ENCODE data around the gene PLA2G2F. TPM values are rescaled to one million over a fixed set of nuclear protein-coding genes. Genes with fewer than 3 reads are reported as not detected.

Gene PLA2G2F
- total and polyA plus RNA-seq, 10 of the 15 experiments (the other 5 are each of a cell fraction or from before 2014, with no cell fraction given) = 0.03 TPM; not detected in 9

DNA sequence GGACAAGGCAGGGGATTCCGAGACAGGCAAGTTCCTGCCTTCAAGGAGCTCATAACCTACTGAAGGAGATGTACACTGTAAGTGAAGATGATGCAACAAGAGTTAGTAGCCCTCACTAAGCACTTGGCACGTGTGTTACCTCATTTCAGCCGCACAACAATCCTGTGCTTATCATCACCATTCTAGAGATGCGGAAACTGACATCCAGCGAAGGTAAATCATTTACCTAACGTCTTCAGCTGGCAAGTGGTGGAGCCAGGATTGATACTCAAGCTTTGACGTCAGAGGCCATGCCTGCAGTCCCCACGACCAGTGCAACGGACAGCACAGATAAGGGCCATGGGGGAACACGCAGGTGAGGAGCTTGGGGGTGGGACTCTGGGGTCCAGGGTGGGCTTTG is 43.9 kb downstream of the PLA2G2F start:
- FAIRE-seq = no peak
- no TSS peak for BruUV-seq (replicated peaks)
- no peak overlapping the region for H3K4me3 ChIP-seq
- H3K4me1 ChIP-seq (ENCODE audit: control insufficient read depth, insufficient read depth, low read length) = peaks cover 12% of the 10 kb centered on the region
- H2AFZ ChIP-seq (ENCODE audit: control insufficient read depth, low read depth, low read length) = no peak overlapping the region
- H3K27ac ChIP-seq (ENCODE audit: control insufficient read depth, insufficient read depth) = no peak overlapping the region
- H3K27me3 ChIP-seq (replicated peaks in 1 of 2; ENCODE audit: control insufficient read depth in 2 of 2, insufficient read depth in 2 of 2, low read length in 1 of 2) = peaks cover 0 to 2% of the 10 kb centered on the region in 2 experiments; a peak in 2 of 4 replicates
- no peaks in the 10 kb centered on the region for H3K36me3 ChIP-seq (ENCODE audit: control insufficient read depth in 2 of 2, insufficient read depth in 2 of 2, low read length in 1 of 2)
- in situ Hi-C loops (cut with MboI) (no loop called here), intact Hi-C loops (cut with micrococcal nuclease; ENCODE audit: unreplicated experiment) (no loop called here)
- CTCF ChIA-PET = interaction anchor here (1.5 to 5.2 kb wide), 3 partner anchors 9 to 262 kb away, joined by 3 to 20 read pairs (median 3); no protein-coding TSS in a partner anchor
- no peaks in the 10 kb centered on the region for H4K20me1 ChIP-seq (ENCODE audit: control insufficient read depth, insufficient read depth)
- WGBS (ENCODE audit: insufficient coverage, insufficient replicate concordance, low lambda C conversion rate, missing lambda C conversion rate) = 36% methylated on average over 10 of the region's 10 CpGs
- POLR2A ChIA-PET = no interaction called here
- RAD21 ChIA-PET (ENCODE audit: unreplicated experiment) = no interaction called here
- no peaks in the 10 kb centered on the region; the same call in 2 of the 3 replicates for H3K9me3 ChIP-seq (replicated peaks; ENCODE audit: control insufficient read depth, insufficient read depth, low read length)
- SMC1A ChIA-PET (ENCODE audit: uncharacterized antibody, unreplicated experiment) = no interaction called here
- no peaks in the 10 kb centered on the region for H3K79me2 ChIP-seq (ENCODE audit: control insufficient read depth, insufficient read depth, low read length)
- H3K9ac ChIP-seq (ENCODE audit: control insufficient read depth, insufficient read depth, low read length) = no peak overlapping the region
- H3K4me2 ChIP-seq (ENCODE audit: control insufficient read depth, insufficient read depth) = no peak overlapping the region
- no peak for DNase-seq (ENCODE audit: low read depth, low spot score)
- no peak for ATAC-seq
- TF ChIP-seq NFYA (IDR thresholded peaks at IDR 0.05; ENCODE audit: borderline replicate concordance, low read depth, low read length) = no peak
- no peak for TF ChIP-seq NFXL1 (IDR thresholded peaks at IDR 0.05; ENCODE audit: borderline replicate concordance)
- TF ChIP-seq, protein P1, sequence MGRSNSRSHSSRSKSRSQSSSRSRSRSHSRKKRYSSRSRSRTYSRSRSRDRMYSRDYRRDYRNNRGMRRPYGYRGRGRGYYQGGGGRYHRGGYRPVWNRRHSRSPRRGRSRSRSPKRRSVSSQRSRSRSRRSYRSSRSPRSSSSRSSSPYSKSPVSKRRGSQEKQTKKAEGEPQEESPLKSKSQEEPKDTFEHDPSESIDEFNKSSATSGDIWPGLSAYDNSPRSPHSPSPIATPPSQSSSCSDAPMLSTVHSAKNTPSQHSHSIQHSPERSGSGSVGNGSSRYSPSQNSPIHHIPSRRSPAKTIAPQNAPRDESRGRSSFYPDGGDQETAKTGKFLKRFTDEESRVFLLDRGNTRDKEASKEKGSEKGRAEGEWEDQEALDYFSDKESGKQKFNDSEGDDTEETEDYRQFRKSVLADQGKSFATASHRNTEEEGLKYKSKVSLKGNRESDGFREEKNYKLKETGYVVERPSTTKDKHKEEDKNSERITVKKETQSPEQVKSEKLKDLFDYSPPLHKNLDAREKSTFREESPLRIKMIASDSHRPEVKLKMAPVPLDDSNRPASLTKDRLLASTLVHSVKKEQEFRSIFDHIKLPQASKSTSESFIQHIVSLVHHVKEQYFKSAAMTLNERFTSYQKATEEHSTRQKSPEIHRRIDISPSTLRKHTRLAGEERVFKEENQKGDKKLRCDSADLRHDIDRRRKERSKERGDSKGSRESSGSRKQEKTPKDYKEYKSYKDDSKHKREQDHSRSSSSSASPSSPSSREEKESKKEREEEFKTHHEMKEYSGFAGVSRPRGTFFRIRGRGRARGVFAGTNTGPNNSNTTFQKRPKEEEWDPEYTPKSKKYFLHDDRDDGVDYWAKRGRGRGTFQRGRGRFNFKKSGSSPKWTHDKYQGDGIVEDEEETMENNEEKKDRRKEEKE (IDR thresholded peaks at IDR 0.05) = no peak
- TF ChIP-seq, protein P2, sequence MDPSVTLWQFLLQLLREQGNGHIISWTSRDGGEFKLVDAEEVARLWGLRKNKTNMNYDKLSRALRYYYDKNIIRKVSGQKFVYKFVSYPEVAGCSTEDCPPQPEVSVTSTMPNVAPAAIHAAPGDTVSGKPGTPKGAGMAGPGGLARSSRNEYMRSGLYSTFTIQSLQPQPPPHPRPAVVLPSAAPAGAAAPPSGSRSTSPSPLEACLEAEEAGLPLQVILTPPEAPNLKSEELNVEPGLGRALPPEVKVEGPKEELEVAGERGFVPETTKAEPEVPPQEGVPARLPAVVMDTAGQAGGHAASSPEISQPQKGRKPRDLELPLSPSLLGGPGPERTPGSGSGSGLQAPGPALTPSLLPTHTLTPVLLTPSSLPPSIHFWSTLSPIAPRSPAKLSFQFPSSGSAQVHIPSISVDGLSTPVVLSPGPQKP (IDR thresholded peaks at IDR 0.05; ENCODE audit: low read depth, low read length) = no peak
- TF ChIP-seq, protein P3, sequence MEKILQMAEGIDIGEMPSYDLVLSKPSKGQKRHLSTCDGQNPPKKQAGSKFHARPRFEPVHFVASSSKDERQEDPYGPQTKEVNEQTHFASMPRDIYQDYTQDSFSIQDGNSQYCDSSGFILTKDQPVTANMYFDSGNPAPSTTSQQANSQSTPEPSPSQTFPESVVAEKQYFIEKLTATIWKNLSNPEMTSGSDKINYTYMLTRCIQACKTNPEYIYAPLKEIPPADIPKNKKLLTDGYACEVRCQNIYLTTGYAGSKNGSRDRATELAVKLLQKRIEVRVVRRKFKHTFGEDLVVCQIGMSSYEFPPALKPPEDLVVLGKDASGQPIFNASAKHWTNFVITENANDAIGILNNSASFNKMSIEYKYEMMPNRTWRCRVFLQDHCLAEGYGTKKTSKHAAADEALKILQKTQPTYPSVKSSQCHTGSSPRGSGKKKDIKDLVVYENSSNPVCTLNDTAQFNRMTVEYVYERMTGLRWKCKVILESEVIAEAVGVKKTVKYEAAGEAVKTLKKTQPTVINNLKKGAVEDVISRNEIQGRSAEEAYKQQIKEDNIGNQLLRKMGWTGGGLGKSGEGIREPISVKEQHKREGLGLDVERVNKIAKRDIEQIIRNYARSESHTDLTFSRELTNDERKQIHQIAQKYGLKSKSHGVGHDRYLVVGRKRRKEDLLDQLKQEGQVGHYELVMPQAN (conservative IDR thresholded peaks at IDR 0.05) = no peak
- TF ChIP-seq ZSCAN29 (IDR thresholded peaks at IDR 0.05) = no peak
- TF ChIP-seq, protein P4, sequence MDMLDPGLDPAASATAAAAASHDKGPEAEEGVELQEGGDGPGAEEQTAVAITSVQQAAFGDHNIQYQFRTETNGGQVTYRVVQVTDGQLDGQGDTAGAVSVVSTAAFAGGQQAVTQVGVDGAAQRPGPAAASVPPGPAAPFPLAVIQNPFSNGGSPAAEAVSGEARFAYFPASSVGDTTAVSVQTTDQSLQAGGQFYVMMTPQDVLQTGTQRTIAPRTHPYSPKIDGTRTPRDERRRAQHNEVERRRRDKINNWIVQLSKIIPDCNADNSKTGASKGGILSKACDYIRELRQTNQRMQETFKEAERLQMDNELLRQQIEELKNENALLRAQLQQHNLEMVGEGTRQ (IDR thresholded peaks at IDR 0.05; ENCODE audit: borderline replicate concordance, low read depth, low read length) = no peak
- TF ChIP-seq RB1 (IDR thresholded peaks at IDR 0.05; ENCODE audit: borderline replicate concordance) = no peak
- TF ChIP-seq ZNF622 (IDR thresholded peaks at IDR 0.05) = no peak
- no peak for TF ChIP-seq SUZ12 (IDR thresholded peaks at IDR 0.05; ENCODE audit: unreplicated experiment)
- TF ChIP-seq, protein P5, sequence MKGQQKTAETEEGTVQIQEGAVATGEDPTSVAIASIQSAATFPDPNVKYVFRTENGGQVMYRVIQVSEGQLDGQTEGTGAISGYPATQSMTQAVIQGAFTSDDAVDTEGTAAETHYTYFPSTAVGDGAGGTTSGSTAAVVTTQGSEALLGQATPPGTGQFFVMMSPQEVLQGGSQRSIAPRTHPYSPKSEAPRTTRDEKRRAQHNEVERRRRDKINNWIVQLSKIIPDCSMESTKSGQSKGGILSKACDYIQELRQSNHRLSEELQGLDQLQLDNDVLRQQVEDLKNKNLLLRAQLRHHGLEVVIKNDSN (IDR thresholded peaks at IDR 0.05; ENCODE audit: borderline replicate concordance, extremely low read length, insufficient read depth, low read depth, low read length) = no peak
- TF ChIP-seq, protein P6, sequence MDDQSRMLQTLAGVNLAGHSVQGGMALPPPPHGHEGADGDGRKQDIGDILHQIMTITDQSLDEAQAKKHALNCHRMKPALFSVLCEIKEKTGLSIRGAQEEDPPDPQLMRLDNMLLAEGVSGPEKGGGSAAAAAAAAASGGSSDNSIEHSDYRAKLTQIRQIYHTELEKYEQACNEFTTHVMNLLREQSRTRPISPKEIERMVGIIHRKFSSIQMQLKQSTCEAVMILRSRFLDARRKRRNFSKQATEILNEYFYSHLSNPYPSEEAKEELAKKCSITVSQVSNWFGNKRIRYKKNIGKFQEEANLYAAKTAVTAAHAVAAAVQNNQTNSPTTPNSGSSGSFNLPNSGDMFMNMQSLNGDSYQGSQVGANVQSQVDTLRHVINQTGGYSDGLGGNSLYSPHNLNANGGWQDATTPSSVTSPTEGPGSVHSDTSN (IDR thresholded peaks at IDR 0.05; ENCODE audit: insufficient replicate concordance, low read depth, low read length) = no peak
- TF ChIP-seq SIN3A (IDR thresholded peaks at IDR 0.05; ENCODE audit: low read depth, low read length) = no peak
- TF ChIP-seq CBFB (IDR thresholded peaks at IDR 0.05; ENCODE audit: low read depth) = no peak
- no peak for TF ChIP-seq RFX5 (IDR thresholded peaks at IDR 0.05; ENCODE audit: low read depth, low read length)
- no peak for TF ChIP-seq CBX5 (IDR thresholded peaks at IDR 0.05; ENCODE audit: low read depth)

Data from GM12878 (cell line).